ENCODE data around the gene OXCT1. TPM values are rescaled to one million over a fixed set of nuclear protein-coding genes. Genes with fewer than 3 reads are reported as not detected.
"Not testable (repeated sequence)": the region's sequence is repeated elsewhere in the genome, so short reads cannot be mapped to it uniquely, and the experiment has no call there.

OXCT1 gene
- total and polyA plus RNA-seq, 2 donors (not counting 3 experiments of a cell fraction or from before 2014, with no cell fraction given) = 12.8 to 37.4 TPM

- Histone ChIP-seq H3K27me3 (ENCODE audit: control insufficient read depth in 2 of 2, insufficient read depth in 2 of 2, low read length in 2 of 2) (no peaks in the 10 kb centered on the region), H3K27ac (ENCODE audit: insufficient read depth, low read depth, low read length) (no peak overlapping the region), H3K4me2 (ENCODE audit: insufficient read depth, low read length) (no peak overlapping the region), H3K4me3 (replicated peaks in 1 of 3; ENCODE audit: insufficient read depth in 1 of 3, low read depth in 1 of 3, low read length in 3 of 3) (no peak overlapping the region), H3K9me1 (replicated peaks; ENCODE audit: control insufficient read depth, extremely low read depth, insufficient read depth, low read length) (no peaks in the 10 kb centered on the region), H4K20me1 (replicated peaks; ENCODE audit: control insufficient read depth, extremely low read depth, insufficient read depth, low read length) (no peaks in the 10 kb centered on the region), H3K9me3 (replicated peaks; ENCODE audit: control insufficient read depth, insufficient read depth, low read length) (no peaks in the 10 kb centered on the region), H3K36me3 (ENCODE audit: control insufficient read depth in 2 of 2, extremely low read depth in 1 of 2, insufficient read depth in 2 of 2, low read length in 2 of 2) (peaks cover 2 to 4% of the 10 kb centered on the region in 2 experiments), H3K4me1 (ENCODE audit: control insufficient read depth, extremely low read depth, insufficient read depth, low read length) (no peaks in the 10 kb centered on the region), H3K79me2 (ENCODE audit: control insufficient read depth, insufficient read depth, low read length) (no peaks in the 10 kb centered on the region), H3K9ac (replicated peaks; ENCODE audit: extremely low read depth, insufficient read depth, low read length) (no peak overlapping the region), H2AFZ (ENCODE audit: low read depth, low read length) (no peak overlapping the region)
- CTCF ChIA-PET = no interaction called here
- dilution Hi-C loops (cut with MboI; ENCODE audit: extremely low pct_ligation_motif_present, low sequenced_read_pairs) (no loop called here), intact Hi-C loops (cut with micrococcal nuclease) (loop anchor here (1.0 kb wide), 1 partner anchor 40 kb away; no protein-coding TSS in a partner anchor)
- no peak for FAIRE-seq
- no TSS peak for BruUV-seq (replicated peaks)
- TF ChIP-seq MYC (IDR thresholded peaks at IDR 0.05; ENCODE audit: low read depth, low read length) (no peak), POLR2AphosphoS5 (IDR thresholded peaks at IDR 0.05; ENCODE audit: insufficient read depth, low read depth, low read length) (no peak), CTCF (IDR thresholded peaks at IDR 0.05; ENCODE audit: extremely low read depth in 1 of 2, insufficient read depth in 1 of 2, low read depth in 1 of 2, low read length in 2 of 2) (no peak)
- DNase-seq (ENCODE audit: low read depth, low spot score) = no peak
- POLR2A ChIA-PET = no interaction called here
Observed at GRCh38 chr5:41735213-41735612, 135.0 kb downstream of the OXCT1 start.

GRCh38 chr5:41729381-41729780 is 140.8 kb downstream of the OXCT1 start:
- H3K27me3 ChIP-seq (ENCODE audit: control insufficient read depth in 2 of 2, insufficient read depth in 2 of 2, low read length in 2 of 2); H3K4me3 ChIP-seq (replicated peaks in 1 of 3; ENCODE audit: insufficient read depth in 1 of 3, low read depth in 1 of 3, low read length in 3 of 3); H3K9me1 ChIP-seq (replicated peaks; ENCODE audit: control insufficient read depth, extremely low read depth, insufficient read depth, low read length); H4K20me1 ChIP-seq (replicated peaks; ENCODE audit: control insufficient read depth, extremely low read depth, insufficient read depth, low read length); H3K4me2 ChIP-seq (ENCODE audit: insufficient read depth, low read length); intact Hi-C loops (cut with micrococcal nuclease); FAIRE-seq; H3K27ac ChIP-seq (ENCODE audit: insufficient read depth, low read depth, low read length); H3K9ac ChIP-seq (replicated peaks; ENCODE audit: extremely low read depth, insufficient read depth, low read length); DNase-seq (ENCODE audit: low read depth, low spot score); BruUV-seq (replicated peaks); H3K79me2 ChIP-seq (ENCODE audit: control insufficient read depth, insufficient read depth, low read length); H2AFZ ChIP-seq (ENCODE audit: low read depth, low read length); H3K36me3 ChIP-seq (ENCODE audit: control insufficient read depth in 2 of 2, extremely low read depth in 1 of 2, insufficient read depth in 2 of 2, low read length in 2 of 2); H3K4me1 ChIP-seq (ENCODE audit: control insufficient read depth, extremely low read depth, insufficient read depth, low read length); POLR2A ChIA-PET; H3K9me3 ChIP-seq (replicated peaks; ENCODE audit: control insufficient read depth, insufficient read depth, low read length); dilution Hi-C loops (cut with MboI; ENCODE audit: extremely low pct_ligation_motif_present, low sequenced_read_pairs); CTCF ChIA-PET: not testable (repeated sequence)
